Stimulated activated CD4-positive, alpha-beta T cell treated with anti-CD3 and anti-CD28 coated beads, Interleukin-4, amount 100 ng/mL, for 4 hours (primary cell): ENCODE data around the gene MPV17L2.
A peak's percentile ranks its signal among the peaks of the same experiment; 100 is the strongest.
"Not testable (repeated sequence)": the region's sequence is repeated elsewhere in the genome, so short reads cannot be mapped to it uniquely, and the experiment has no call there.

ENCODE experiments used
- DNase-seq, 2 experiments: peaks; one replicate each; pipeline ENCODE4 v3.0.0-alpha.2; 2020

Gene MPV17L2

GRCh38 chr19:18193388-18194180 is 566 bp downstream of the MPV17L2 start:
- DNase-seq, result no peak

DNA sequence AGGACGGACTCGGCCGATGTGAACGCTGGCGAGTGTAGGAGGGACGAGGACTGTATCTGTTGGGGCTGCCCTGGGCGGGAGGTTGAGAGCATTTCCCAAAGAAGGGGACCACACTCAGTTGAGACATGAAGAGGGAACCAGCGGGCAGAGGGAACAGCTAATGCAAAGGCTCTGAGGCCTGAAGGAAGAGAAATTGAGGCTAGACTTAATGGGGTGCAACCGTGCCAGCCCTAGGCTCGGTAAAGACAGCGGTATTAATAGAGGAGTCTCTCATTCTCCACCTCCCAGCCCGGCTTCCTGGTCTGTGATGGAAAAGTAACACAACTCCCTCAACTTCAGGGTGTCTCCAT is 1.1 kb downstream of the MPV17L2 start:
- DNase-seq, result no peak

GRCh38 chr19:18194554-18195238 is 1.7 kb downstream of the MPV17L2 start:
- DNase-seq, result peak; percentile 29 to 40

DNA sequence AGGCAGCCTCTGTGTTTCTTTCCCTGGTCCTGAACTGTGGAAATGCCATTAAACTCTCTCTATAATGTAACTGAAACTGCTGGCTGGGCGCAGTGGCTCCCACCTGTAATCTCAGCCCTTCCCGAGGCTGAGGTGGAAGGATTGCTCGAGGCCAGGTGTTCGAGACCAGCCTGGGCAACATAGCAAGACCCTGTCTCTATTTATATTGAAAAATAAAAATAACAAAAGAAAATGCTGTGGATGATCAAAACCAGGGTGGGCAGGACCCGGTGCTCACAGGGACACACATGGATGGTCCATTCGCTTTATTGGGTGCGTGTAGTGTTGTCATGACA is 3.5 kb downstream of the MPV17L2 start:
- no peak for DNase-seq

DNA sequence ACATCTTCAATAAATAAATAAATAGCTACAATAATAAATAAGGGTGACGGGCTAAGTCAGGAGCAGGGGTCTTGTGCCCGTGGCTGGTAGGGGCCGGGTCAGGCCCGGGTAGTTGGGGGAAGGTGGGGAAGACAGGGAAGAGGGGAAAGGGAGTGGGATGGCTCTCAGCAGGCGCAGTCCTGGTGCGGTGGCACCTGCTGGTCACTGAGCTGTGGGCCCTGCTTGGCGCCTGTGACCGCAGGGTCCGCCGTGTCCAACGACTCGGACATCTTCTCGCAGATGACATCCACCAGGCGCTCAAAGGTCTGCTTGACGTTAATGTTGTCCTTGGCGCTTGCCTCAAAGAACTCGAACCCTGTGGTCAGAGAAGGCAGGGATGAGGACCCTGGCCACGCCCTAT is 4.3 kb downstream of the MPV17L2 start:
- DNase-seq, result no peak

DNA sequence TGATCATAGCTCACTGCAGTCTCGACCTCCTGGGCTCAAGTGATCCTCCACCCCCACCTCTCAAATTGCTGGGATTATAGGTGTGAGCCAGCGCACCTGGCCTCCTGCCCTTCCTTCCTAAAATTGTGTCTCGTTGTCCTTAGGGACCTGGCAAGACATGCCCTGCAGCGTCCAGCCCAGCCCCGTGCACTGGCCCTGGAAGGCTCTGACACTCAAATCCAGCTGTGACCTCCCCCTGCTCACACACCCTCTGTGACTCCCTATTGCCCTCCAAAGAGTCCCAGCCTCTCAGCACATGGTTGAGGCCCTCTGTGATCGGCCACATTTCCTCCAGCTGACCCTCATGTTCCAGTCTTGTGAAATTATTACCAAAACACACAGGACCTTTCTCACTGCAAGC is 4.9 kb downstream of the MPV17L2 start:
- DNase-seq, result no peak

GRCh38 chr19:18198374-18198773 is 5.4 kb downstream of the MPV17L2 start:
- DNase-seq, result no peak

DNA sequence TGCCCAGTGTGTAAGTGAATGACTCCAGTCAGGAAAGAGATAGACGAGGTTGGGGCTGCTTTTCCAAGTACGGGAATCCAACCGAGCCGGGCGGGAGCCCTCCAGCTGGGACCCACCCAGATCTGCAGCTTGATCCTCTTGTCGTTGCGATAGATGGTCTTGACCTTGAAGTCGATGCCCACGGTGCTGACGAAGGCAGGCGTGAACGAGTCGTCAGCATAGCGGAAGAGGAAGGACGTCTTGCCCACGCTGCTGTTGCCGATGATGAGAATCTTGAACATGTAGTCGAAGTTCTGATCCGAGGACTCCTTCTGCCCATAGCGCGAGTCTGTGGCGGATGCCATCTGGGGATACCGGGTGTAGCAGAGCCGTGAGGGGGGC is 9.4 kb downstream of the MPV17L2 start:
- no peak for DNase-seq

- DNase-seq, result peak in 1 of 2 experiments; percentile 23
Measured at GRCh38 chr19:18202778-18203407, 9.9 kb downstream of the MPV17L2 start.

GRCh38 chr19:18203408-18203862 is 10.4 kb downstream of the MPV17L2 start:
- DNase-seq, result peak; percentile 31 to 43

GRCh38 chr19:18203863-18204393 is 10.9 kb downstream of the MPV17L2 start, which contains the start of gene RAB3A:
Gene RAB3A, minus strand, starts transcription at chr19:18204042. Its CDS starts 1,302 bp downstream, at chr19:18202740.
- DNase-seq, result peak; percentile 98 to 99

- DNase-seq, result no peak
Measured at GRCh38 chr19:18204394-18205199, 11.6 kb downstream of the MPV17L2 start.

- peak; percentile 49 to 53 for DNase-seq
Measured at GRCh38 chr19:18205200-18205892, 12.3 kb downstream of the MPV17L2 start.

DNA sequence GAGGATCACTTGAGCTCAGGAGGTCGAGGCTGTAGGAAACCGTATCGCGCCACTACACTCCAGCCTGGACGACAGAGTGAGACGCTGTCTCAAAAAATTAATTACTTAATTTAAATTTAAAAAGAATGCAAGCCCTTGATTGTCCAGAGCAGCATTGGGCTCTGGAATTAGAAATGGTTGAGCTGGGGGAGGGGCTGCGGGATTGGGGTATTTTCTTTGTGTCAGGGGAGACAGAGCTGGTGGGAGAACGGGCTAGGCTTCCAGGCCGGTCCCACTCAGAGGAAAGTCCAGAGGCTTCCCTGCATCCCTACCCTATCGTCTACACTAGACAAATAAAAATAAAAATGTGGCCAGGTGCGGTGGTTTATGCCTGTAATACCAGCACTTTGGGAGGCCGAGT is 13.0 kb downstream of the MPV17L2 start:
- no peak for DNase-seq

DNA sequence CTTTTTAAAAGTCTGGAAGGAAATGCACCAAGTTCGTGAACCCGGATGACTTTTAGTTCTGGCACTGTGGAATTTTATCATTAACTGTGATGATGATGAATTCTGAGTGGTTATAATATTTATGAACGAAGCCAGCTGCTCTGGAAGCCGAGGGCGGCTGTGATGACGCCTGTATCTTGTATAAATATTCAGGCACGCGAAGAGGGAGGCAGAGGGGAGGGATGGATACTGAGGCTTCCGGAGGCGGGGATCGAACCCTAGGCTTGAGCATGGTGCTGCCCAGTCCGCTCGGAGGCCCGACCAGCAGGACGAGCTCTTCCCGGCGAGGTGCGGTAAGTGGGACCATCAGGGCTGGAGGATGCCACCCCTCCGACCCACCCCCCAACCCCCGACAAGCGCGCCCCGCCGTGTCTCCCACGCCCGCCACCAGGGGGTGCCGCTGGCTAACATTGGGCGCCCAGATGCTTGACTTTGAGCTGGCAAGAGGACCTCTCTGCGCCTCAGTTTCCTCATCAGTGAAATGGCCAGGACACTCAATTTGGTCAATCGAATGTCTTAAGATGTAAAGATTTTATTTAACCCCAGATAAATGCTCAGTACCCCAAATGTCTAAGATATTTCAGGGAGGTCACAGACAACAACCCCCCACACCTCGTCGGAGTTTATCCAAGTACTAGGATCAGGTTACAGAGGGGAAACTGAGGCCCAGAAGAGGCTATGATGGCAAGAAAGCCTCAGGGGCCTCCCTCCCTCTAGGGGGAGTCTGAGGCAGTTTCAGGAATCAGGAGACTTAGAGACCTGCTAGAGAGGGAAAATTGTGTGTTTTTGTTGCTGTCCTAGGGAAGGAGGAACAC is 15.3 kb downstream of the MPV17L2 start:
- DNase-seq, result peak; percentile 32 to 59

DNA sequence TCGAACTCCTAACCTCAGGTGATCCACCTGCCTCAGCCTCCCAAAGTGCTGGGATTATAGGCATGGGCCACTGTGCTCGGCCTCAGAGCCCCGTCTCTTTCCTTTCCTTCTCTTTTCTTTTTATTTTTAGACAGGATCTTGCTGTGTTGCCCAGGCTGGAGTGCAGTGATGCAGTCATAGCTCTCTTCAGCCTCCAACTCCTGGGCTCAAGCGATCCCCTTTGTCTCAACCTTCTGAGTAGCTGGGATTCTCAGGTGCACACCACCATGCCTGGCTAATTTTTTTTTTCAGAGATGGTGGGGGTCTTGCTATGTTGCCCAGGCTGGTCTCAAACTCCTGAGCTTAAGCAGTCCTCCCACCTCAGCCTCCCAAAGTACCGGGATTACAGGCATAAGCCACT is 16.9 kb downstream of the MPV17L2 start:
- DNase-seq, result not testable (repeated sequence)

DNA sequence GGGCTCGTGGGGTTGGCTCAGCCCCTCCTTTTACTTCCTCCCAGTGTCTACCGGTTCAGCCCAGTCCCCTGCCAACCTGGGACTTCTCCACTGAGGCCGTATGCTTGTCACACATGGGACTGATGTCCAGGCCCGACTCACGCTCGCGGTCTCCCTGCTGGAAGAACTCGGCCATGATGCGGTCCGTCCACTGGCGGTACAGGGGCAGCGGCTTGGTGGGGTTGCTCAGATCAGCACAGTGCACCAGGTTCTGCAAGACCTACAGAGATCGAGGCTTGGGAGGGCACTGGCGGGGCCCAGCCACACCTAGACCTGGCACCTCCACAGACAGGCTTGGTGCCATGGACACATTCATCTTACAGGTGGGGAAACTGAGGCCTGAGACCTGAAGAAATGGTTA is 18.7 kb downstream of the MPV17L2 start:
- no peak for DNase-seq

GRCh38 chr19:18214779-18215433 is 21.9 kb downstream of the MPV17L2 start:
- DNase-seq, result no peak

GRCh38 chr19:18216789-18217188 is 23.8 kb downstream of the MPV17L2 start:
- no peak for DNase-seq

- no peak for DNase-seq
Measured at GRCh38 chr19:18218159-18218558, 25.1 kb downstream of the MPV17L2 start.

GRCh38 chr19:18218600-18218999 is 25.6 kb downstream of the MPV17L2 start:
- DNase-seq, result no peak
